Measurements from ENCODE around the gene SKAP1.

GRCh38 chr17:48471817-48472410 is 41.9 kb upstream of the SKAP1 start:
- TF ChIP-seq POLR2A (IDR thresholded peaks at IDR 0.05) (no peak), CTCF (IDR thresholded peaks at IDR 0.05) (no peak), EP300 (IDR thresholded peaks at IDR 0.05; ENCODE audit: low read depth) (no peak), POLR2AphosphoS5 (IDR thresholded peaks at IDR 0.05) (no peak)
